Hepatocyte (in vitro differentiated cells): ENCODE data around the gene LRRC8A. TPM values are rescaled to one million over a fixed set of nuclear protein-coding genes. Genes with fewer than 3 reads are reported as not detected.
"Not testable (repeated sequence)": the region's sequence is repeated elsewhere in the genome, so short reads cannot be mapped to it uniquely, and the experiment has no call there.

Experiments
- DNase-seq: peaks from one replicate; pipeline ENCODE4 v3.0.0-alpha.2; 2016; ENCODE audit warnings: low spot score
- H2AFZ ChIP-seq: fragments of 200-600 bp; sonication (generic); 2 replicates; pipeline ENCODE4 v1.6.0; 2016; ENCODE audit warnings: antibody characterized with exemption, mild to moderate bottlenecking
- H3K27ac ChIP-seq: fragments of 200-600 bp; sonication (generic); 2 replicates; pipeline ENCODE4 v1.5.1; 2016; ENCODE audit warnings: mild to moderate bottlenecking
- H3K27me3 ChIP-seq: fragments of 200-600 bp; sonication (generic); 2 replicates; pipeline ENCODE4 v1.6.1; 2016
- H3K36me3 ChIP-seq: fragments of 200-600 bp; sonication (generic); replicated peaks from 2 replicates; pipeline ENCODE4 v1.5.1; 2016; ENCODE audit warnings: low read depth; ENCODE audit not compliant: insufficient read depth
- H3K4me1 ChIP-seq: fragments of 200-600 bp; sonication (generic); 2 replicates; pipeline ENCODE4 v1.5.1; 2016; ENCODE audit warnings: mild to moderate bottlenecking, moderate library complexity; ENCODE audit not compliant: insufficient read depth
- H3K4me2 ChIP-seq: fragments of 200-600 bp; sonication (generic); 2 replicates; pipeline ENCODE4 v1.6.0; 2016
- H3K4me3 ChIP-seq: fragments of 200-600 bp; sonication (generic); 2 replicates; pipeline ENCODE4 v1.5.1; 2016; ENCODE audit warnings: mild to moderate bottlenecking
- H3K79me2 ChIP-seq: fragments of 200-600 bp; sonication (generic); 2 replicates; pipeline ENCODE4 v1.6.0; 2017; ENCODE audit warnings: mild to moderate bottlenecking
- H3K9me2 ChIP-seq: fragments of 200-600 bp; sonication (generic); replicated peaks from 2 replicates; pipeline ENCODE4 v1.6.0; 2017; ENCODE audit warnings: mild to moderate bottlenecking; ENCODE audit not compliant: insufficient read depth
- H3K9me3 ChIP-seq: fragments of 200-600 bp; sonication (generic); 2 replicates; pipeline ENCODE4 v1.5.1; 2016; ENCODE audit warnings: low read depth, mild to moderate bottlenecking
- H4K20me1 ChIP-seq: fragments of 200-600 bp; sonication (generic); 2 replicates; pipeline ENCODE4 v1.6.0; 2016; ENCODE audit warnings: mild to moderate bottlenecking; ENCODE audit not compliant: insufficient read depth, poor library complexity, severe bottlenecking
- CTCF ChIP-seq: fragments of 200-600 bp; sonication (generic); IDR thresholded peaks from 2 replicates; pipeline ENCODE4 v1.5.1; 2016; ENCODE audit warnings: antibody characterized with exemption, mild to moderate bottlenecking; ENCODE audit not compliant: poor library complexity
- EZH2 ChIP-seq: fragments of 200-600 bp; sonication (generic); IDR thresholded peaks from 2 replicates; pipeline ENCODE4 v1.6.1; 2016; ENCODE audit warnings: antibody characterized with exemption, mild to moderate bottlenecking, borderline replicate concordance
- EZH2phosphoT487 ChIP-seq: fragments of 200-600 bp; sonication (generic); IDR thresholded peaks from one replicate; pipeline ENCODE4 v1.6.1; 2018; ENCODE audit warnings: antibody characterized with exemption, mild to moderate bottlenecking, low read depth, moderate library complexity; ENCODE audit not compliant: unreplicated experiment, severe bottlenecking
- WGBS: methylation state at CpG from one replicate; pipeline ENCODE4 v1.1.6; 2016; ENCODE audit warnings: low lambda C conversion rate; ENCODE audit errors: missing lambda C conversion rate; 5-methylcytosine and 5-hydroxymethylcytosine counted together
- polyA plus RNA-seq: library from polyadenylated mRNA; unstranded; fragments of >200 nt; fragmentation: Nextera tagmentation; extraction: Ambion mirVana; gene quantifications from 2 replicates; pipeline ENCODE4 v1.2.1, GENCODE V29; 2016
- total RNA-seq: library from RNA; depleted of rRNA; stranded (reverse); fragments of >200 nt; gene quantifications from 2 replicates; pipeline ENCODE4 v1.2.3, GENCODE V29; 2014

The LRRC8A gene
- total and polyA plus RNA-seq, 2 experiments from 2014 or later: 30.7 to 55.6 TPM

GRCh38 chr9:128947527-128948301, 65.8 kb downstream of the LRRC8A start, which contains the start of the genes DOLK and NUP188:
Gene DOLK, minus strand, starts transcription at chr9:128947603. Its CDS starts 300 bp downstream, at chr9:128947303.
Gene NUP188, plus strand, starts transcription at chr9:128947699. Its CDS starts 21 bp downstream, at chr9:128947720.
- H3K4me2 ChIP-seq: peak within 1 kb of the TSS; percentile 86
- H3K9me2 ChIP-seq: no peaks in the 10 kb centered on the region
- no peaks in the 10 kb centered on the region for H3K9me3 ChIP-seq
- 2% methylated on average over 65 of the region's 86 CpGs for WGBS
- H2AFZ ChIP-seq: peak within 1 kb of the TSS; percentile 86
- no peaks in the 10 kb centered on the region for H4K20me1 ChIP-seq
- H3K27me3 ChIP-seq: no peaks in the 10 kb centered on the region
- H3K79me2 ChIP-seq: peaks cover 44% of the 10 kb centered on the region
- DNase-seq: peak; percentile 97
- H3K4me3 ChIP-seq: peak within 1 kb of the TSS; percentile 74
- no peaks in the 10 kb centered on the region for H3K36me3 ChIP-seq
- TF ChIP-seq CTCF (no peak), EZH2phosphoT487 (no peak), EZH2 (no peak)
- peak within 1 kb of the TSS; percentile 91 for H3K27ac ChIP-seq
- H3K4me1 ChIP-seq: peaks cover 22% of the 10 kb centered on the region

DNA sequence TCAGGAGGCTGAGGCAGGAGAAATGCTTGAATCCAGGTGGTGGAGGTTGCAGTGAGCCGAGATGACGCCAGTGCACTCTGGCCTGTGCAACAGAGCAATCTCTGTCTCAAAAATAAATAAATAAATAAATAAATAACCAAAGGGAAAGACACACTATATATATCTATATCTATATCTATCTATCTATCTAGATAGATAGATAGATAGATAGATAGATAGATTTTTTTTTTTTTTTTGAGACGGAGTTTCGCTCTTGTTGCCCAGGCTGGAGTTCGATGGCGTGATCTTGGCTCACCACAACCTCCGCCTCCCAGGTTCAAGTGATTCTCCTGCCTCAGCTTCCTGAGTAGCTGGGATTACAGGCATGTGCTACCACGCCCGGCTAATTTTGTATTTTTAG, 79.5 kb downstream of the LRRC8A start:
- H3K36me3 ChIP-seq, DNase-seq, H3K4me2 ChIP-seq, H3K9me2 ChIP-seq, H3K4me1 ChIP-seq, H3K27ac ChIP-seq, H3K27me3 ChIP-seq, H3K79me2 ChIP-seq, H3K4me3 ChIP-seq, H4K20me1 ChIP-seq, H3K9me3 ChIP-seq, H2AFZ ChIP-seq: not testable (repeated sequence)
- 98% methylated on average over 9 of the region's 9 CpGs for WGBS

Other genes with a start within 250 kb of the LRRC8A start
- gene DYNC2I2, start 225.3 kb upstream of the LRRC8A start, total RNA-seq: 32.4 and 39.9 TPM in 2 replicates
- gene DYNC2I2, start 225.3 kb upstream of the LRRC8A start, polyA plus RNA-seq: 78.7 and 91.8 TPM in 2 replicates
- gene SET, start 192.9 kb upstream of the LRRC8A start, total RNA-seq: 343 and 416 TPM in 2 replicates
- 213 and 217 TPM in 2 replicates for gene SET, start 192.9 kb upstream of the LRRC8A start, polyA plus RNA-seq
- gene PKN3, start 179.6 kb upstream of the LRRC8A start, total RNA-seq: 4.0 and 4.5 TPM in 2 replicates
- 3.7 and 9.4 TPM in 2 replicates for gene PKN3, start 179.6 kb upstream of the LRRC8A start, polyA plus RNA-seq
- gene ZDHHC12, start 158.0 kb upstream of the LRRC8A start, total RNA-seq: 26.2 and 33.5 TPM in 2 replicates
- 76.3 and 84.9 TPM in 2 replicates for gene ZDHHC12, start 158.0 kb upstream of the LRRC8A start, polyA plus RNA-seq
- gene ZER1, start 110.2 kb upstream of the LRRC8A start, total RNA-seq: 26.0 and 38.9 TPM in 2 replicates
- gene ZER1, start 110.2 kb upstream of the LRRC8A start, polyA plus RNA-seq: 24.4 and 25.1 TPM in 2 replicates
- gene TBC1D13, start 94.9 kb upstream of the LRRC8A start, total RNA-seq: 21.4 and 39.3 TPM in 2 replicates
- 20.4 and 25.2 TPM in 2 replicates for gene TBC1D13, start 94.9 kb upstream of the LRRC8A start, polyA plus RNA-seq
- 18.9 and 22.5 TPM in 2 replicates for gene ENDOG, start 63.6 kb upstream of the LRRC8A start, total RNA-seq
- 32.6 and 37.4 TPM in 2 replicates for gene ENDOG, start 63.6 kb upstream of the LRRC8A start, polyA plus RNA-seq
- gene SPOUT1, start 52.3 kb upstream of the LRRC8A start, total RNA-seq: 21.9 and 27.3 TPM in 2 replicates
- gene SPOUT1, start 52.3 kb upstream of the LRRC8A start, polyA plus RNA-seq: 38.5 and 59.6 TPM in 2 replicates
- 5.1 and 7.9 TPM in 2 replicates for gene KYAT1, start 183 bp upstream of the LRRC8A start, total RNA-seq
- 8.4 and 8.7 TPM in 2 replicates for gene KYAT1, start 183 bp upstream of the LRRC8A start, polyA plus RNA-seq
- gene PHYHD1, start 38.8 kb downstream of the LRRC8A start, total RNA-seq: 12.6 and 20.3 TPM in 2 replicates
- 25.7 and 32.3 TPM in 2 replicates for gene PHYHD1, start 38.8 kb downstream of the LRRC8A start, polyA plus RNA-seq
- 30.2 and 34.2 TPM in 2 replicates for gene DOLK, start 65.5 kb downstream of the LRRC8A start, total RNA-seq
- gene DOLK, start 65.5 kb downstream of the LRRC8A start, polyA plus RNA-seq: 37.4 and 45.0 TPM in 2 replicates
- gene NUP188, start 65.6 kb downstream of the LRRC8A start, total RNA-seq: 24.4 and 28.1 TPM in 2 replicates
- 28.1 and 31.2 TPM in 2 replicates for gene NUP188, start 65.6 kb downstream of the LRRC8A start, polyA plus RNA-seq
- 68.3 and 85.4 TPM in 2 replicates for gene SH3GLB2, start 146.2 kb downstream of the LRRC8A start, total RNA-seq
- gene SH3GLB2, start 146.2 kb downstream of the LRRC8A start, polyA plus RNA-seq: 124 and 189 TPM in 2 replicates
- gene MIGA2, start 154.5 kb downstream of the LRRC8A start, total RNA-seq: 16.8 and 29.5 TPM in 2 replicates
- gene MIGA2, start 154.5 kb downstream of the LRRC8A start, polyA plus RNA-seq: 23.4 and 33.3 TPM in 2 replicates
- gene DOLPP1, start 199.0 kb downstream of the LRRC8A start, total RNA-seq: 16.2 and 23.8 TPM in 2 replicates
- 17.2 and 20.6 TPM in 2 replicates for gene DOLPP1, start 199.0 kb downstream of the LRRC8A start, polyA plus RNA-seq
- gene CRAT, start 228.7 kb downstream of the LRRC8A start, total RNA-seq: 39.3 and 40.4 TPM in 2 replicates
- 59.4 and 64.6 TPM in 2 replicates for gene CRAT, start 228.7 kb downstream of the LRRC8A start, polyA plus RNA-seq
- 72.3 and 72.4 TPM in 2 replicates for gene PTPA, start 229.3 kb downstream of the LRRC8A start, total RNA-seq
- gene PTPA, start 229.3 kb downstream of the LRRC8A start, polyA plus RNA-seq: 55.3 and 60.9 TPM in 2 replicates